ENCODE results near the gene MECR. TPM values are rescaled to one million over a fixed set of nuclear protein-coding genes. Genes with fewer than 3 reads are reported as not detected.
A peak's percentile ranks its signal among the peaks of the same experiment; 100 is the strongest.

MECR gene
- total and polyA plus RNA-seq, 10 of the 15 experiments (the other 5 are each of a cell fraction or from before 2014, with no cell fraction given), result 7.6 to 66.3 (median 38.7) TPM

GRCh38 chr1:29230204-29230552, 556 bp downstream of the MECR start:
- ChIA-PET POLR2A (no interaction called here), RAD21 (ENCODE audit: unreplicated experiment) (interaction anchor here (1.1 kb wide), 1 partner anchor 345 kb away, joined by 4 read pairs; no protein-coding TSS in a partner anchor), SMC1A (ENCODE audit: uncharacterized antibody, unreplicated experiment) (interaction anchor here (0.7 to 1.9 kb wide), 2 partner anchors 28 to 78 kb away, joined by 3 to 7 read pairs; no protein-coding TSS in a partner anchor), CTCF (interaction anchor here (1.0 to 2.5 kb wide), 8 partner anchors 9 to 348 kb away, joined by 3 to 6 read pairs (median 4); no protein-coding TSS in a partner anchor)
- H2AFZ ChIP-seq (ENCODE audit: control insufficient read depth, low read depth, low read length), result peak overlapping the region; percentile 89
- no peaks in the 10 kb centered on the region for H3K36me3 ChIP-seq (ENCODE audit: control insufficient read depth in 2 of 2, insufficient read depth in 2 of 2, low read length in 1 of 2)
- no TSS peak for BruUV-seq (replicated peaks)
- TF ChIP-seq STAT1 (conservative IDR thresholded peaks at IDR 0.05) (no peak), POLR2AphosphoS5 (IDR thresholded peaks at IDR 0.05; ENCODE audit: low read length) (no peak), EGR1 (IDR thresholded peaks at IDR 0.05; ENCODE audit: borderline replicate concordance in 1 of 2, low read depth in 2 of 2, low read length in 2 of 2) (no peak), BCL11A (IDR thresholded peaks at IDR 0.05; ENCODE audit: low read depth, low read length) (no peak), TCF12 (IDR thresholded peaks at IDR 0.05; ENCODE audit: low read depth, low read length) (no peak)
- ATAC-seq (no peak), FAIRE-seq (no peak), DNase-seq (ENCODE audit: low read depth, low spot score) (no peak)
- WGBS (ENCODE audit: insufficient coverage, insufficient replicate concordance, low lambda C conversion rate, missing lambda C conversion rate), result 0% methylated on average over 4 of the region's 4 CpGs
- no peaks in the 10 kb centered on the region for H3K9me3 ChIP-seq (replicated peaks; ENCODE audit: control insufficient read depth, insufficient read depth, low read length)
- H3K79me2 ChIP-seq (ENCODE audit: control insufficient read depth, insufficient read depth, low read length), result peaks cover 11% of the 10 kb centered on the region
- H4K20me1 ChIP-seq (ENCODE audit: control insufficient read depth, insufficient read depth), result no peaks in the 10 kb centered on the region
- peak overlapping the region; percentile 90 for H3K4me2 ChIP-seq (ENCODE audit: control insufficient read depth, insufficient read depth)
- peak overlapping the region; percentile 75 for H3K4me3 ChIP-seq
- in situ Hi-C loops (cut with MboI) (loop anchor here (10.0 kb wide), 1 partner anchor 1685 kb away; no protein-coding TSS in a partner anchor), intact Hi-C loops (cut with micrococcal nuclease; ENCODE audit: unreplicated experiment) (no loop called here)
- H3K9ac ChIP-seq (ENCODE audit: control insufficient read depth, insufficient read depth, low read length), result peak overlapping the region; percentile 76
- H3K27me3 ChIP-seq (replicated peaks in 1 of 2; ENCODE audit: control insufficient read depth in 2 of 2, insufficient read depth in 2 of 2, low read length in 1 of 2), result no peaks in the 10 kb centered on the region
- H3K27ac ChIP-seq (ENCODE audit: control insufficient read depth, insufficient read depth), result peak overlapping the region; percentile 52
- H3K4me1 ChIP-seq (ENCODE audit: control insufficient read depth, insufficient read depth, low read length), result peaks cover 4% of the 10 kb centered on the region; the same call in 1 of the 2 replicates

GRCh38 chr1:29227511-29227910, 3.2 kb downstream of the MECR start:
- ChIA-PET CTCF (interaction anchor here (0.7 kb wide), 1 partner anchor 438 kb away, joined by 3 read pairs; no protein-coding TSS in a partner anchor), POLR2A (interaction anchor here (0.7 kb wide), 1 partner anchor 247 kb away, joined by 5 read pairs; no protein-coding TSS in a partner anchor), SMC1A (ENCODE audit: uncharacterized antibody, unreplicated experiment) (no interaction called here), RAD21 (ENCODE audit: unreplicated experiment) (interaction anchor here (0.6 kb wide), 1 partner anchor 11 kb away, joined by 3 read pairs; no protein-coding TSS in a partner anchor)
- H3K4me2 ChIP-seq (ENCODE audit: control insufficient read depth, insufficient read depth), result no peak overlapping the region
- FAIRE-seq (no peak), ATAC-seq (no peak), DNase-seq (ENCODE audit: low read depth, low spot score) (no peak)
- peaks cover 11% of the 10 kb centered on the region for H3K79me2 ChIP-seq (ENCODE audit: control insufficient read depth, insufficient read depth, low read length)
- TF ChIP-seq E2F4 (IDR thresholded peaks at IDR 0.05; ENCODE audit: low read depth, low read length) (no peak), MYC (IDR thresholded peaks at IDR 0.05; ENCODE audit: insufficient read depth, insufficient read length, insufficient replicate concordance, low read length, severe bottlenecking) (no peak), BACH1 (IDR thresholded peaks at IDR 0.05; ENCODE audit: borderline replicate concordance) (no peak), FOXK2 (IDR thresholded peaks at IDR 0.05) (no peak), PAX8 (IDR thresholded peaks at IDR 0.05) (no peak), POLR2AphosphoS5 (IDR thresholded peaks at IDR 0.05; ENCODE audit: low read length) (no peak)
- no peaks in the 10 kb centered on the region for H3K27me3 ChIP-seq (replicated peaks in 1 of 2; ENCODE audit: control insufficient read depth in 2 of 2, insufficient read depth in 2 of 2, low read length in 1 of 2)
- 95% methylated on average over 5 of the region's 5 CpGs for WGBS (ENCODE audit: insufficient coverage, insufficient replicate concordance, low lambda C conversion rate, missing lambda C conversion rate)
- no peaks in the 10 kb centered on the region for H3K9me3 ChIP-seq (replicated peaks; ENCODE audit: control insufficient read depth, insufficient read depth, low read length)
- intact Hi-C loops (cut with micrococcal nuclease; ENCODE audit: unreplicated experiment) (no loop called here), in situ Hi-C loops (cut with MboI) (no loop called here)
- BruUV-seq (replicated peaks), result no TSS peak
- no peak overlapping the region for H3K4me3 ChIP-seq
- no peak overlapping the region for H3K9ac ChIP-seq (ENCODE audit: control insufficient read depth, insufficient read depth, low read length)
- no peak overlapping the region for H3K27ac ChIP-seq (ENCODE audit: control insufficient read depth, insufficient read depth)
- H3K36me3 ChIP-seq (ENCODE audit: control insufficient read depth in 2 of 2, insufficient read depth in 2 of 2, low read length in 1 of 2), result no peaks in the 10 kb centered on the region
- H4K20me1 ChIP-seq (ENCODE audit: control insufficient read depth, insufficient read depth), result no peaks in the 10 kb centered on the region
- H2AFZ ChIP-seq (ENCODE audit: control insufficient read depth, low read depth, low read length), result no peak overlapping the region
- H3K4me1 ChIP-seq (ENCODE audit: control insufficient read depth, insufficient read depth, low read length), result peaks cover 4% of the 10 kb centered on the region; the same call in 1 of the 2 replicates
